ENCODE data around the gene USH1G.
"Not testable (repeated sequence)": the region's sequence is repeated elsewhere in the genome, so short reads cannot be mapped to it uniquely, and the experiment has no call there.

Gene USH1G

GRCh38 chr17:74922694-74923537 lies at the start of gene USH1G:
Gene USH1G (minus strand): TSS chr17:74923255. CDS start chr17:74923073, 182 bp downstream.
- no peak for DNase-seq

GRCh38 chr17:74972107-74972972 lies 49.3 kb upstream of the USH1G start, which contains the start of gene HID1:
Gene HID1 (minus strand): TSS chr17:74972759. CDS start chr17:74972656, 103 bp downstream.
- DNase-seq, result no peak

GRCh38 chr17:74971842-74972106 lies 48.7 kb upstream of the USH1G start:
- no peak for DNase-seq

- no peak for DNase-seq
These were observed 48.2 kb upstream of the USH1G start for GRCh38 chr17:74971069-74971841.

GRCh38 chr17:74970395-74970794 lies 47.3 kb upstream of the USH1G start:
- no peak for DNase-seq

GRCh38 chr17:74969501-74969900 lies 46.4 kb upstream of the USH1G start:
- DNase-seq, result not testable (repeated sequence)

GRCh38 chr17:74968361-74968780 lies 45.3 kb upstream of the USH1G start:
- DNase-seq, result no peak

- DNase-seq, result no peak
These were observed 42.0 kb upstream of the USH1G start for GRCh38 chr17:74964988-74965622.

GRCh38 chr17:74964246-74964761 lies 41.2 kb upstream of the USH1G start:
- DNase-seq, result no peak

- DNase-seq, result no peak
These were observed 40.6 kb upstream of the USH1G start for GRCh38 chr17:74963656-74964055.

- no peak for DNase-seq
These were observed 39.8 kb upstream of the USH1G start for GRCh38 chr17:74962622-74963394.

GRCh38 chr17:74961657-74962350 lies 38.7 kb upstream of the USH1G start:
- peak; percentile 71 for DNase-seq

GRCh38 chr17:74960570-74961342 lies 37.7 kb upstream of the USH1G start:
- peak; percentile 51 for DNase-seq

- peak; percentile 18 for DNase-seq
These were observed 36.9 kb upstream of the USH1G start for GRCh38 chr17:74959826-74960515.

- DNase-seq, result peak; percentile 25
These were observed 35.1 kb upstream of the USH1G start for GRCh38 chr17:74957935-74958740.

- DNase-seq, result no peak
These were observed 33.0 kb upstream of the USH1G start for GRCh38 chr17:74956093-74956492.

- no peak for DNase-seq
These were observed 31.8 kb upstream of the USH1G start for GRCh38 chr17:74954665-74955421.

GRCh38 chr17:74954115-74954514 lies 31.1 kb upstream of the USH1G start:
- no peak for DNase-seq

Data from HCEC 1CT (cell line).